ENCODE measurements around the gene PUS7.

The PUS7 gene

GRCh38 chr7:105408791-105409410 lies 113.2 kb downstream of the PUS7 start:
- no peak for DNase-seq

More at GRCh38 chr7:105408791-105409410, 113.2 kb downstream of the PUS7 start:
- in situ Hi-C loops (cut with HindIII; ENCODE audit: low pct_ligation_motif_present, low pct_unique_long_range_greater_than_20kb, low sequenced_read_pairs), result no loop called here

Measured in ACHN (cell line).